HepG2 (cell line): ENCODE data around the gene CCT7. TPM values are rescaled to one million over a fixed set of nuclear protein-coding genes. Genes with fewer than 3 reads are reported as not detected.

ENCODE experiments used
- CHD4 ChIP-seq: fragments of 200-600 bp; sonication (generic); IDR thresholded peaks from 2 replicates; pipeline ENCODE4 v1.7.0; 2017; ENCODE audit warnings: mild to moderate bottlenecking, low read length, borderline replicate concordance
- FOXO1 ChIP-seq: sonication (generic); formaldehyde crosslinking; IDR thresholded peaks from 2 replicates; pipeline ENCODE4 v1.4.0; 2020; ENCODE audit warnings: missing genetic modification reagents
- FOXP1 ChIP-seq, 2 experiments: fragments of 450-650 bp in 1 of 2; IDR thresholded peaks; 2 replicates each; pipeline ENCODE4 v1.6.1; 2017 to 2018; ENCODE audit warnings: antibody characterized with exemption in 1 of 2
- GLMP ChIP-seq: sonication (generic); formaldehyde crosslinking; IDR thresholded peaks from 2 replicates; pipeline ENCODE4 v1.9.0; 2021; ENCODE audit warnings: missing genetic modification reagents, mild to moderate bottlenecking, borderline replicate concordance
- HMGXB3 ChIP-seq: sonication (generic); formaldehyde crosslinking; IDR thresholded peaks from 2 replicates; pipeline ENCODE4 v1.4.0; 2020; ENCODE audit warnings: missing genetic modification reagents, borderline replicate concordance
- IRF2 ChIP-seq: IDR thresholded peaks from 2 replicates; pipeline ENCODE4 v1.6.1; 2018; ENCODE audit warnings: missing genetic modification reagents, missing compliant biosample characterization
- MIER3 ChIP-seq: IDR thresholded peaks from 2 replicates; pipeline ENCODE4 v1.6.1; 2016; ENCODE audit warnings: missing compliant biosample characterization, borderline replicate concordance
- NONO ChIP-seq, 2 experiments: fragments of 450-650 bp in 1 of 2; sonication (generic) in 1 of 2; formaldehyde crosslinking in 1 of 2; IDR thresholded peaks in 1 of 2; conservative IDR thresholded peaks in 1 of 2; 2 replicates each; pipeline versions ENCODE4 v1.6.1 to v1.8.0; 2017 to 2022; ENCODE audit warnings: mild to moderate bottlenecking in 1 of 2, missing genetic modification reagents in 1 of 2, moderate library complexity in 1 of 2
- SMAD3 ChIP-seq: sonication (generic); formaldehyde crosslinking; IDR thresholded peaks from 2 replicates; pipeline ENCODE4 v1.4.0; 2020; ENCODE audit warnings: missing genetic modification reagents
- ZBTB40 ChIP-seq, 2 experiments: fragments of 450-650 bp in 1 of 2; sonication (generic) in 1 of 2; formaldehyde crosslinking in 1 of 2; IDR thresholded peaks; 2 replicates each; pipeline versions ENCODE4 v1.6.1 to v1.8.0; 2016 to 2022; ENCODE audit warnings: antibody characterized with exemption in 1 of 2, mild to moderate bottlenecking in 1 of 2, missing genetic modification reagents in 1 of 2
- ZFP36L2 ChIP-seq: sonication (generic); formaldehyde crosslinking; IDR thresholded peaks from 2 replicates; pipeline ENCODE4 v1.4.0; 2020; ENCODE audit warnings: missing genetic modification reagents
- ZFP82 ChIP-seq: sonication (generic); formaldehyde crosslinking; IDR thresholded peaks from 2 replicates; pipeline ENCODE4 v1.5.1; 2020; ENCODE audit warnings: mild to moderate bottlenecking, missing genetic modification reagents, borderline replicate concordance
- ZNF629 ChIP-seq: sonication (generic); formaldehyde crosslinking; conservative IDR thresholded peaks from 2 replicates; pipeline ENCODE4 v1.5.0; 2020; ENCODE audit warnings: missing genetic modification reagents
- polyA plus RNA-seq, 8 experiments: library from polyadenylated mRNA; depleted of rRNA in 3 of 8; stranded (reverse) in 7 of 8; unstranded in 1 of 8; fragments of >200 nt; fragmentation: Illumina TruSeq in 4 of 8; extraction: Trizol in 4 of 8; gene quantifications; 2 replicates each; pipeline versions ENCODE4 v1.2.1 to v1.2.3, GENCODE V29; 2011 to 2016; ENCODE audit warnings: low read depth in 4 of 8, missing spikeins in 1 of 8, mixed read lengths in 1 of 8; ENCODE audit not compliant: insufficient read depth in 1 of 8
- total RNA-seq, 5 experiments: library from RNA; depleted of rRNA; stranded (reverse); fragments of >200 nt; fragmentation: Illumina TruSeq; extraction: Trizol; gene quantifications; 2 replicates each; pipeline ENCODE4 v1.2.3, GENCODE V29; 2016; ENCODE audit warnings: low read depth in 1 of 5

Gene CCT7
- total and polyA plus RNA-seq, 2 of the 13 experiments (the other 11 are each of a cell fraction or from before 2014, with no cell fraction given): 347 to 517 TPM

GRCh38 chr2:73262108-73262651 lies 28.1 kb downstream of the CCT7 start (continued):
- TF ChIP-seq MIER3: peak; percentile 82; the same call in 1 of the 2 replicates
- peak; percentile 73; the same call in 1 of the 2 replicates for TF ChIP-seq SMAD3 (CRISPR knock-in tag)
- TF ChIP-seq NONO (IDR thresholded peaks at IDR 0.05): no peak
- peak; percentile 77 for TF ChIP-seq NONO (CRISPR knock-in tag; conservative IDR thresholded peaks at IDR 0.05)
- no peak for TF ChIP-seq ZFP36L2 (CRISPR knock-in tag)
- 0 out of 2 replicates have a peak, but pooled peaks have one; percentile 29 for TF ChIP-seq ZNF629
- TF ChIP-seq FOXO1: peak; percentile 93
- TF ChIP-seq CHD4: 0 out of 2 replicates have a peak, but pooled peaks have one; percentile 59
- TF ChIP-seq HMGXB3 (CRISPR knock-in tag): peak; percentile 95
- TF ChIP-seq ZFP82: no peak
- no peak for TF ChIP-seq ZBTB40 (IDR thresholded peaks at IDR 0.05)
- TF ChIP-seq ZBTB40 (CRISPR knock-in tag; IDR thresholded peaks at IDR 0.05): peak; percentile 57; the same call in 1 of the 2 replicates
- peak; percentile 92 for TF ChIP-seq FOXP1 (IDR thresholded peaks at IDR 0.05)
- peak; percentile 92 for TF ChIP-seq FOXP1 (CRISPR knock-in tag; IDR thresholded peaks at IDR 0.05)
- no peak for TF ChIP-seq GLMP (CRISPR knock-in tag)
- TF ChIP-seq IRF2 (CRISPR knock-in tag): peak; percentile 75; the same call in 1 of the 2 replicates
